ENCODE measurements around the gene POLR2F. TPM values are rescaled to one million over a fixed set of nuclear protein-coding genes. Genes with fewer than 3 reads are reported as not detected.
A peak's percentile ranks its signal among the peaks of the same experiment; 100 is the strongest.

POLR2F gene
- total RNA-seq, 1 donor from 2014 or later, result 137 TPM

GRCh38 chr22:38006906-38007305 is 53.4 kb downstream of the POLR2F start:
- peaks cover 25% of the 10 kb centered on the region for H3K4me1 Mint-ChIP-seq
- no peak for TF ChIP-seq CTCF (conservative IDR thresholded peaks at IDR 0.05)
- H3K9me3 Mint-ChIP-seq, result no peaks in the 10 kb centered on the region
- H3K36me3 Mint-ChIP-seq (ENCODE audit: low read depth), result no peaks in the 10 kb centered on the region
- no peak overlapping the region for H3K27ac Mint-ChIP-seq (ENCODE audit: unreplicated experiment)
- no peak for DNase-seq (ENCODE audit: low read depth, low spot score)
- no peaks in the 10 kb centered on the region for H3K27me3 Mint-ChIP-seq (ENCODE audit: low read depth)
- H3K4me3 Mint-ChIP-seq, result no peak overlapping the region

GRCh38 chr22:38007330-38007902 is 53.9 kb downstream of the POLR2F start:
- TF ChIP-seq CTCF (conservative IDR thresholded peaks at IDR 0.05), result no peak
- no peaks in the 10 kb centered on the region for H3K9me3 Mint-ChIP-seq
- no peak overlapping the region for H3K27ac Mint-ChIP-seq (ENCODE audit: unreplicated experiment)

GRCh38 chr22:38009000-38009806 is 55.7 kb downstream of the POLR2F start:
- no peak overlapping the region for H3K27ac Mint-ChIP-seq (ENCODE audit: unreplicated experiment)
- no peak for DNase-seq (ENCODE audit: low read depth, low spot score)
- H3K36me3 Mint-ChIP-seq (ENCODE audit: low read depth), result peaks cover 3% of the 10 kb centered on the region
- peaks cover 34% of the 10 kb centered on the region for H3K4me1 Mint-ChIP-seq
- H3K4me3 Mint-ChIP-seq, result peak overlapping the region; percentile 36
- TF ChIP-seq CTCF (conservative IDR thresholded peaks at IDR 0.05), result no peak
- H3K9me3 Mint-ChIP-seq, result no peaks in the 10 kb centered on the region
- no peaks in the 10 kb centered on the region for H3K27me3 Mint-ChIP-seq (ENCODE audit: low read depth)

More at GRCh38 chr22:38007330-38007902, 53.9 kb downstream of the POLR2F start:
- Mint-ChIP-seq H3K4me1 (peaks cover 26% of the 10 kb centered on the region), H3K27me3 (ENCODE audit: low read depth) (no peaks in the 10 kb centered on the region), H3K36me3 (ENCODE audit: low read depth) (no peaks in the 10 kb centered on the region), H3K4me3 (no peak overlapping the region)
- no peak for DNase-seq (ENCODE audit: low read depth, low spot score)

GRCh38 chr22:38012604-38013072 is 59.1 kb downstream of the POLR2F start:
- H3K36me3 Mint-ChIP-seq (ENCODE audit: low read depth), result peaks cover 6% of the 10 kb centered on the region
- H3K4me3 Mint-ChIP-seq, result no peak overlapping the region
- DNase-seq (ENCODE audit: low read depth, low spot score), result no peak
- TF ChIP-seq CTCF (conservative IDR thresholded peaks at IDR 0.05), result no peak
- H3K27me3 Mint-ChIP-seq (ENCODE audit: low read depth), result no peaks in the 10 kb centered on the region
- peak overlapping the region; percentile 16 for H3K27ac Mint-ChIP-seq (ENCODE audit: unreplicated experiment)
- H3K4me1 Mint-ChIP-seq, result peaks cover 58% of the 10 kb centered on the region
- peaks cover 3% of the 10 kb centered on the region for H3K9me3 Mint-ChIP-seq

DNA sequence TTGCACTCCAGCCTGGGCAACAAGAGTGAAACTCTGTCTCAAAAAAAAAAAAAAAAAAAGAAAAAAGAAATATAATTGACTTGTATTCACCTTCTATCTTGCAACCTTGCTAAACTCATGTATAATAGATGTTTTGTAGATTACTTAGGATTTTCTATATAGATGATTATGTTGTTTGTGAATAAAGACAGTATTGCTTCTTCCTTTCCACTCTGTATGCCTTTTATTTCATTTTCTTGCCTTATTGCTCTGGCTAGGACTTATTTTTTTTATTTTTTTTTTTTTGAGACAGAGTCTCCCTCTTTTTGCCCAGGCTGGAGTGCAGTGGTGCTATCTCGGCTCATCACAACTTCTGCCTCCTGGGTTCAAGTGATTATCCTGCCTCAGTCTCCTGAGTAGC is 60.6 kb downstream of the POLR2F start:
- peaks cover 67% of the 10 kb centered on the region for H3K4me1 Mint-ChIP-seq
- TF ChIP-seq CTCF (conservative IDR thresholded peaks at IDR 0.05), result no peak
- H3K27ac Mint-ChIP-seq (ENCODE audit: unreplicated experiment), result no peak overlapping the region
- H3K27me3 Mint-ChIP-seq (ENCODE audit: low read depth), result no peaks in the 10 kb centered on the region
- H3K36me3 Mint-ChIP-seq (ENCODE audit: low read depth), result peaks cover 6% of the 10 kb centered on the region
- peaks cover 3% of the 10 kb centered on the region for H3K9me3 Mint-ChIP-seq
- no peak overlapping the region for H3K4me3 Mint-ChIP-seq
- DNase-seq (ENCODE audit: low read depth, low spot score), result no peak

Measured in neural crest cell (in vitro differentiated cells).